NCI-H2196 (cell line): ENCODE data around the gene SMIM23.

Experiments
- DNase-seq: peaks from one replicate; lab custom pipeline; 2025; ENCODE audit not compliant: unreplicated experiment; lab: John Stamatoyannopoulos, UW

Gene SMIM23

DNA sequence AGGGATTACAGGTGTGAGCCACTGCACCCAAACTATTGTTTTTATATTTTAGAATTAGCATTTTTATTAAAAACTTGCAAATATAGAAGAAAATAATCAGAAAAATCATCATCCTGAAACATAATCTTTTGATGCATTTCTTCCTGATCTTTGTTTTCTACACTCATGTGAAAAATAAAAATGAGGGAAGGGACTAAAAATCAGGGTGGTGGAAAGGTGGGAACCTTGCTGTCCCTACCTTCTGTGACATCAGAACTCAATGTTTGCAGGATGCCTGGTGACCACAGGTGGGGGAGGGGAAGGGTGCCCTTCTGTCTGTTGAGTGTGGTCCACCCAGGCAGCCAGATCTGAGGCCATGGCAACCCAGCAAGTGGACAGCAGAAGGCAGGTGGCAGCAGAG is at the start of gene SMIM23:
TSS of gene SMIM23 (plus strand) at position 301 of the 400 bp plus-strand sequence. CDS start at position 356, 55 bp downstream.
- peak; percentile 58 for DNase-seq

DNA sequence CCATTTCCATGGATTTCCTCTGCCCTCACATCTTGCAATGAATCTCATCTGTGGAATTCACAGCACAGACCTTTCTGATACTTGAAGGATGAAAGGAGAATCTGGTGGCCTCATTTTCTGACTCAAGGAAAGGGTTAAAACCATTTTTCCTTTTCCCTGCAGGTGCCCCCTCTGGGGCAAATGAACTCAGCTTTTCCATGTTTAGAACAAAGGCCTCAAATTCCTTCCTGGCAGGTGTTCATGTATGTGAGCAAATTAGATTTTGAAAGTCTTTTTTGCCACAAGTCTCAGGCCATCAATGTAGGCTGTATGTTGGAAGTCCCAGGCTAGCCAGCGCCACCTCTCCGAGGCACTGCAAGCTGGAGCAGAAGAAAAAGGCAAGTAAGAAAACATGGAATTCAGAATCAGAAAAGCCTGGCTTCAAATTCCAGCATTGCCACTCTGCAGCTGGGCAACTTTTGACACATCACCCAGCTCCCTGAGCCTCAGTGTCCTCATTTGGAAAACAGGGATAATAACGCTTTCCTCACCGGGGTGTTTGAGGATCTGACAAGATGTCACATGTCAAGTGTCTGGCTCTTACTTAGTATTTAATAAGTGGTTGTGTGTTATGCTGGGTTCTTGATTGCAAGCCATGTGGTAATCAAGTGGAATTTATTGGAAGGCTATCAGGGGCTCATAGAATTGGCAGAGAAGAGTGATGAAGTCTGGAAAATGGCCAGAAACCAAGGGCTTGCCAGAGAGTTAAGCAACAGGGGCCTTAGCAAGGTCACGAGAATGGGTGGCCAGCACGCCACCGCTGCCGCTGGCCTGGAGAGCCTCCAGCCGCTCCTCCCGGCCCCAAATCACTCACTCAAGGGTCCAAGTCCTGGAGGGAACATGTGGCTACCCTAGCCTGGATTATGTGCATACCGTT is 48.4 kb upstream of the SMIM23 start:
- DNase-seq = no peak

DNA sequence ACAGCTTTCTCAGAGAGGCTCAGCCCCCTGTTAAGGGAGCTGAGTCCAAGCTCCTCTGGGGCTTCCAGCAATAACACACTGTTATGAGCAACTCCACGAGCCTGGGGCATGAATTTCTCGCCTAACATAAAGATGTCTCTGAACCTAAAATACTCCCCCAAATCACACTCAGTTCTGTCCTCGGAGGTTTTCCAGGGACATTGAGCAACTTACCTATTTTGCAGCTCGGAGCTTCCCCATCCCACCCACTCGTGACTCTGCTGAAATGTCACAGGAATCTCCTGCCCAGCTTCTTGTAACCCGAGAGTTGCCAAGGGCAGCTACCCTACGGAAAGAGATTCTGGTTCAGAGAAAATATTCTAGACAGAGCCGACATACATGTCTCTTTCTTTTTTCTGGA is 47.1 kb upstream of the SMIM23 start:
- DNase-seq = no peak

DNA sequence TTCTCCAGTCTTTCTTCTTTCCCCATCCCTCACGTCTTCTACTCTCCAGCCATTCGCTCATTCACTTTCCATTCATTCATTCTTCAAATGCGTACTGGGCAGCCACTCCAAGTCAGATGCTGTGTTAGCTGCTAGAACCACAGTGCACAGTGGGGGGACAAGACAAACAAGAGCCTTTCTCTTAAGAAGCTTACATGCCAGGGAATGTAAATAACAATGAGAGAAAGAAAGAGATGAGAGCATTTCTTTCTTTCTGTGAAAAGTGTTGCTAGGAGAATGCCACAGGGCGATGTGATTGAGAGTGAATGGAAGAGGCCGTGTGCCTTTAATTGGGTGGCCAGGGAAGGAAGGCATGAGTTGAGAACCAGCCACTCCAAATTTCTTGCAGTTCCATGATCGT is 46.3 kb upstream of the SMIM23 start:
- DNase-seq = no peak

DNA sequence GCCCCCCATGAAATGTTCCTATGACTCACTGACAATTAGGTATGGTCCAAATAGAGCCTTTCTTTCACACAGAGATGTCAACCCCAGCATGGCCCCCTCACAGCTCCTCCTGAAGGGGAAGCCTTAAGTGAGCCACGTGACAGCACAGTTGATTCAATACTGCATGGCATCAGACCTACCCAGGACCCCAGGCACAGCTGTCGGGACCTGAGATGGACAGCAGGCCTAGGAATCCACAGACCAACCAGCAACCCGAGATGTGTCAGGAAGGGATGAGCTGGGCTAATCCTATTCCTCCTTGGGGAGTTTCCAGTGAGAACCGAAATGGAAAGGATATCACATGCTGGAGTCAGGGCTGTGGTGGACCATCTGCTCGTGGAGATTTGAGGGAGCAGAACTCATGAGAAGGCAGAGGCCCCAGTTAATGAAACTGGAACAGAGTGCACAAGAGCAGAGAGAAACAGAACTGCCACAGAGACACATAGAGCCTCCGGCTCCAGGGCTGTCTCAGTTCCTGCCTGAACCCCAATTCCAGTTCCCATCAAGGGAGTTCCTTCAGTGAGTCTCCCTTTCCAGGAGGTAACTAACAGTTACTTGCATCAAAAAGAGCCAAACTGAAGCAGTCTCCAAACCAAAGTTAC is 42.1 kb upstream of the SMIM23 start:
- no peak for DNase-seq

DNA sequence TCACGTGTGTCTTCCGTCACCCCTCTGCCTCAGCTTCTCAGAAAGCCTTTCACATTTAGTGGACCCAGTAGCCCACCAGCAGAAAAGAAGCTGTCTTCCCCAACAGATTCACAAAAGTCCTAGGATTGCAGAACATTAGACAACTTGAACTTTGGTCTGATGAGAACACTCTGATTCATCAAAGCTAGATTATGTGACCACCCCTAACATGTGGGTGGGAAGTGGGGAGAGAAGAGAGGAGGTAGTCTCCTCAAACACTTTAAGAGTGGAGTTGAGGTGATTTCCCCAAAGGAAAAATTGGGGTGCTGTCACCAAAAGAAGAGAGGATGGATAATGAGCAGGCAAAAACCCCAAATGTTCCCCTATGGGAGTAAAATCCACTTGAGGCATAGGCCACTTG is 41.4 kb upstream of the SMIM23 start:
- no peak for DNase-seq

DNA sequence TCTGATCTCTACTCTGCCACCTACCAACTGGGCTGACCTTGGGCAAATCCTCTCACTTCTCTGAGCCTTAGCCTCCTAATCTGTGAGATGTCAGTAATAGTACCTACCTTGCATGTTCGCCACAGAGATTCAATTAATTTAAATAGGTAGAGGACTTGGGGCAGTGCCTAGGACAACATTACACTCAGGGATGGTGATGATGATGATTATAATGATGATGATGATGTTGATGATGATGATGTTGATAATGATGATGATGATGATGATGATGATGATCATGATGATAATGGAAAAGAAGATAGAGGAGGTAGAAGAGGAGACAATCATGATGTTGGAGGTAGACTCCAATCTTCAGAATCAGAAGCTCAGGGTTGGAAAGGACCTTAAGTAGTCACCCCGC is 40.7 kb upstream of the SMIM23 start:
- no peak for DNase-seq

DNA sequence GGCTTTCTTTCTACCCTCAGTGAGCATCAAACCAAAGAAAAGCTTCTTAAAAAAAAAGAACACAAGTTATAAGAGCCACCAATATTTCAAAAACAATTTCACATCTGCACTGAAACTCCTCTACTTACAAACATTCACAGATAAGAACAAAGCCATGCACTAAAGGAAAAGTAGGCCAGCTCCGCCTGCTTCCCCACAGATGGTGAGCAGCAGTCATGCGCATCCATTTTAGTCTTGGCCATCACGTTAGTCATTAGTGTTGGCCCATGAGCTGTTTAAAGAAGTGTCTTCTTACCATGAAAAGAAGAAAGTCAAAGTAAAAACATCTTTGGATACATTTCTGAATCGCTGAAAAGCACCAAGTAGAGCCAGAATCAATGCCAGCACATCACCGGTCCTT is 40.0 kb upstream of the SMIM23 start:
- DNase-seq = no peak

DNA sequence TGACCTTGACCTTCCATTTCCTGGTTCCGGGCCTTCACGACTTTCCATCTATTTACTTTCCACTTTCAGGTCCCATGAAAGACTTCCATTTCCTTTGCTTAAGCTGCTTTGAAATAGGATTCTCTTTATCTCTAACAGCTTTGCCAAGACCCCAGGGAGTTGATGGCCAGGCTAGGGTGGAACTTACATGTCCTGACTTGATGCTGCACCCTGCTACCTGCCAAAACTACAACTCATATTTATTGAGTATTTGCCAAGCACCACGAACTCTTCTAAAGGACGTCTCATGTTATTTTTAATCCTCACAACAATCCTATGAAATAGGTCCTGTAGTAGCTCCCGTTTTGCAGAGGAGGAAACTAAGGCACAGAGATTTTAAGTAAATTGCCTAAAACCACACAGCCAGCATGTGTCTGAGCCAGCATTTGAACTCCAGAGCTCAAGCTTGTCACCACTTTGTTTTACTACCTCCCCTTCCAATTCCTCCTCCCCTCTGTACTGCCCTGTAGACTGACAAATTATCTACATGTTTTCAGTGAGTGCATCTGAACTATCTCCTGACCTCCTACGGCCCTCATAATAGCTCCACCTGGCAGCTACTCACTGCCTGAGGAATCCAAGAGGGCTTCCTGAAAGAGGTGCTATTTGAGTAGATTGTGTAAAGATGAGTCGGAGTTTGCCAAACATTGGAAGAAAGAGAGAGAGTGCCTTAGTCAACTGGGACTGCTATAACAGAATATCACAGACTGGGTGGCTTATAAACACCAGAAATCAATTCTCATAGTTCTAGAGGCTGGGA is 38.4 kb upstream of the SMIM23 start:
- no peak for DNase-seq

DNA sequence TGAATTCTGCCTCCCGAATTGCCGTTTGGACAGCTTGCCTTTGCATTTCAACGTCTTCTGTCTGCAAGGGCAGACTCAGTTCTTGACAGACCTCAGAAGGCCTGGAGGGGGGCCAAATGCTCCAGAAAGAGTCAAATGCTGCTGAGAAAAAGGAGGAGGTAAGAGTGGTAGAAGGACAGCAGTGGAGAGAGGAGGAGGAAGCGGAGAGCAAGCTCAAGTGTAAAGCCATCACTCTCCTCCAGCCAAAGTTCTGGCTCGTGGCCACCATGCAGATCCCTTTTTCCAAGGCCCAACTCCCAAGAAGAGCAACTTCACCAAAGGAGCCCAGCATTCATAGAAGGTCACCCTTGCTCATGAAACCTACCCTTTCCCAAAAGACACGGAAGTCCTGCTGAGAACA is 36.9 kb upstream of the SMIM23 start:
- DNase-seq = no peak

DNA sequence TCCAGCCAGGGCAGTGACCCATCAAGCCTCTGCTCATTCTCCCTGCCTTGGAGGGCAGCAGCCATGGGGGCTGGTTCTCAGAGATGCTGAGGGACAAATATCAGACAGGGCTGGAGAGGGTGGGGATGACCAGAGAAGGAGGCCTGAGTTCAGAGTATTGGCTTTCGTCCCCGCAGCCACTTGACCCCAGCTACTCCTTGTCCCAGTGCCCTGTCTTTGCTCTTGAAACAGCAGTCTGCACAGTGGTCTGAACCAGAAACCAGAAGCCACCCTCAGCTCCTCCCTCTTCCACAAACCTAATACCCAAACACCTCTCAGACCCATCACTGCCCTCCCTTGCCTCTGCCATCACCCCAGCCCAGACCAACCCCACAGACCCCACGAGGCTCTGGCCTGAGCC is 36.3 kb upstream of the SMIM23 start:
- no peak for DNase-seq

DNA sequence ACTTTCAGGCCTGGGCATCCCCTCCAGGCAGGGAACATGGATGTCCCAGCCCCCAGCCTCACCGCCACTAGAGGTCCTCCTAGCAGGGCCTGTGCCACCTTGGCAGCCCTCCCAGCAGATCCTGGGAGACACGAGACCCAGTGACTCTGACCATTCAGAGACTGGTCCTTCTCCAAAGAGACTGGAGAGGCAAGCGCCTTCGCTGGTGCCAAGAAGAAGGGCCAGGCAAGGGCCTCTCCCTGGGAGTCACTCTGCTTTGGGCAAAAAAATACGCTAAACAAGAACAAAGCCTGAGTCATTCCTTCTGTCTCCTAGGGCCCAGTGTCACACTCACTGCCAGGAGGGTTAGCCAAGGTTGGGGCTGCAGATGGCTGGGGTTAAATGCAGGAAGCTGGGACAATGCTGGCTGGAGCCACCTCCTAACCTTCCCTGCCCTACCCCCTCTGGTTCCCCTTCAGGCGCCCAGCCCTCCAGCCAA is 35.3 kb upstream of the SMIM23 start:
- peak; percentile 77 for DNase-seq

DNA sequence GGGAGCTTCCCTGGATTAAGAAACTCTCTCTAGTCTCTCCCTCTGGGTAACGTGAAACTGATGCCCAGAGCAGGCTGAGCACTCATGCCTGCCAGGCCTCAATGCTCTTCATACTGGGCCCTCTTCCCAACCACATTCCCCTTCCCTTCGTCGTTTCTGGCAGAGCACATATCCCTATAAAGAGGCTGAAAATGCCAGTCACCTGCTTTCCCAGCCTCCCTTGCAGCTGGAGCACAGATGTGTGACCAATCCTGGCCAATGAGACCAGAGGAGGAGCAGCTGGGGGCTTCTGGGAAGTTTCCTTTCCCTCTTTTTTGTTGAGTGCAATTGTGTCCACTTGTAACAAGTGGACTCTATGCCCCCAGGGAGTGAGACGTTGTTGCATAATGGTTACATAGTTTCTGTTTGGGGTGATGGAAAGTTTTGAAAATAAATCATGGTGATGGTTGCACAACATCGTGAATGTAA is 30.2 kb upstream of the SMIM23 start:
- no peak for DNase-seq

DNA sequence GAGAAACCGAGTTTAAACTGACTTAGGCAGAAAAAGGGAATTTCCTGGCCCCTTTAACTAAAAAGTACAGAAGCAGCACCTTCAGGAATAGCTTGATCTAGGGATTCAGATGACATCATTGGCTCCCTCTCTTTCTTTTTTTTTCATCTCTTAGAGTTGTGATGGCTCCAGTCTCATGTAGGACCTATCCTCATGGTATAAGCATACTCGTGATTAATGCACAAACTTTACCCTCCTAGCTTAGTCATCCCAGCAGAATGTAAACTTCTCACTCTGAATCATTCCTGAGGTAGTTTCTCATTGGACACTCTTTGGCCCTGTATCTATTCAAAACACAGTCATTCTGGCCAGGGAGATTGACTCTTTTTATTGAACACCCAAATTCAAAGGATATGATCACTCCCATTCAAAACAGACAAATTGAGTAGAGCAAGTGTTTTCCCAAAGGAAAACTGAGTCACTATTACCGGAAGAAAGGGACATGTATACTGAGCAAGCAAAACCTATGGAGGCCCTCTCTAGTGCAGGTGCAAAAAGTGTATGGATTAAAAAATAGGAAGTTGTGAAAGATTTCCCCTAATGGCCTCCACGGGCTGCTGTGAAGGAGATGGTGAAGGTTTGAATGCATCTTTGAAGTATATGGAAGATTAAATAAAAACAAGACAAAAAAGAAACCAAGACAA is 27.6 kb upstream of the SMIM23 start:
- DNase-seq = no peak

DNA sequence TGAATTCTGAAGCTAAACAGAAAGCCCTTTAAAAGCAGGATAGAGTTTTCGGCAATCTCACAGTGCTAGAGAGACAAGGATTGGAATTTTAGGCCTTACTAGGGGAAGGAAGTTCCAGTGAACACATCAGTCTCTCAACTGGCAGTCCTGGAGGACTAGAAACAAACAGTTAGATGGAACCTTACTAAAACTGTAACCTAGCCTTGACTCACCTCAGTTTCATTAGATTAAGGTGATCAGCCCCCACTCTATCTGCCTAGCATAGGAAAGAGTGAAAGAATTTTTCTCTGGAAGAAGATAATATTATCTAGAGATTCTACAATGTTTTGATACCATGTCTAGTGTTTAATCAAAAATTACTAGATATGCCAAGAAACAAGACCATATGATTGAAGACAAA is 25.8 kb upstream of the SMIM23 start:
- no peak for DNase-seq

DNA sequence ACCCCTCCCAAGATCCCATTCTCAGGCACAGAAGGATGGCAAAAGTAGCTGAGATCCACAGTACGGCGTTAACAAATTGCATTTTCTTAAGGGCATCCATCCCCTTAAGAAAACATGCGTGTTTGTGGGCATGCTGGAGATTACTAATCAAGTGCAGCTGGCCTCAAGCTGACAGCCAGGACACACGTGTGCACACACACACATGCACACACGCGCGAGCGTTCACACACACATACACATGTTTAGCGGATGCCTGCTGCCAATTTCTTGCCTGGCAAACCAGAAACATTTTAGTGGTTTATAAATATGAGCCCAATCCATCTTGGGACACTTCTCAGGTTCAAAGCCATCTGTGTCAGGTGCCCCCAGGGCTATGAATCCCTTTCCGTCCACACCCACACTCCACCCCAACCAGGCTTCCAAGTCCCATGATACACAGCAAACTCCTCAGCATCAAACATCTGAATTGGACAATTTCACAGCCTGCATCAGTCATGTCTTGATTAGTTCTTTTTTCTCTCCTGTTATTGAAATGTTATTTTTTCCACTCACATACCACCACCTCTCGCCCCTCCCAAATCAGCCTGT is 23.5 kb upstream of the SMIM23 start:
- no peak for DNase-seq

DNA sequence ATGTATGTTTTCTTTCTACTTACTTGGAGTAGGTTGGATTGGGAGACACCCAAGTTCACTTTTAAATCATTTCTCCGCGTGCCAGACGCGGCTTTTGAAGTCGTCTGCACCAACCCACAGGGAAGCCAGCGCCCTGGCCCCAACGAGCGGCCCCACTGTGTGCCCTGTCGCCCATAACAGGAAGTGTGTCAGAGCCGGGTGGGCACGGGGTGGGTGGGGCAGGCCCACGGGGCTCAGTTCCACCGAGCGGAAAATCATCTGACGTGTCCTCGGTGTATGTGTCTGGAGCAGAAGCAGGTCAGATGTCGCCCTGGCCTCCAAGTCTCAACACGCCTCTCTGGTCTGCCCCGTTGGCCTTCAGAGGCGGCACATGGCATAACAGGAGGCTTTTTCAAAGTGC is 22.7 kb upstream of the SMIM23 start:
- no peak for DNase-seq

DNA sequence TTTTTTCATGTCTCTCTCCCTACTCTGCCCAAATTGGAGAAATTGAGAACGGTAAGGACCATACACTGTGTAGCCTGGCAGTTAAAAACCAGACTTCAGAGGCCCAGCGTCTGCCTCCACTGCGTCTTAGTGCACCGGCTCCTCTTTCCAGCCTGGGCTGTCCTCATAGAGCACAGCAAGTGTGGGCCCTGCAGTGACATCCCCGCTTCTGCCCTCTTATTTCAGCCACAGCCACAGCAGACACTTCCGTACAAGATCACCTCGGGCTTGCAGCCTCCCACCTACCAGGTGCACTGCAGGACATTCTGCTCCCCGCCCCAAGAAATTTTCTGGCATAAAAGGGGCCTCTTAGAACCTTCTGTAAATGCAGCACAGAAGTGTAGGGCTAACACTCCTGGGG is 21.4 kb upstream of the SMIM23 start:
- no peak for DNase-seq

DNA sequence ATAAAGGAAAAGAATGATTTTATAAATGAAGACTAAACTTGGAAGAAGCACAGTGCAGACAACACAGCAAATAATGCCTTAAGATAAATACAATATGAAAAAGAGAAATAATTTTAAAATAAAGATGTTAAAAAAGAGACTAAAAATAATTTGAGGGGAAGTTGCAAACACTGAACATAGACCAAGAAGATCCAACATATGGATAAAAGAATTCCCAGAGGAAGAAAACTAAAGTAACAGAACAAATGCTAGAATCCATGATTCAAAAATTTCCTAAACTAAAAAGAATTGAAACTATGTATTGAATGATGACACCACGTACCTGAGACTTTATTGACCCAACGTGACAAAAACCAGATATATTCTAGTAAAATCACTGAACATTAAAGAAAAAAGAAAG is 18.7 kb upstream of the SMIM23 start:
- DNase-seq = no peak

DNA sequence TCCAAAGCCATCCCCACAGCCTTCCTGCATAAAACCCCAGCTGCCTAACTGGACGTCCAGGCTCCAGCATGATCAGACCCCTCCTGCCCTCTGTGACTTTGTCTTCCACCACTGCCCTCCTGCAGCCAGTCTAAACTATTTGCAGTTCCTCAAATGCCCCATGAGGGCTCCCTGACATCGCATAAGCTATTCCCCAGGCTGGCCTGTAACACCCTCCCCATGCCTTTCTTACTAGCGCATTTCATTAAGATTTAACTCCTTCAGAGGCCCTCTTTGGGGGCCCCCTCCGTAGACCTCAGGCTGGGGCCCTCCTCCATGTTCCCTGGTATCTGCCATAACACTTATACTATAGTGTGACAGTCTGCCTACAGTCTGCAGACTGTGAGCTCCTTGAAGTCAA is 15.5 kb upstream of the SMIM23 start:
- no peak for DNase-seq

DNA sequence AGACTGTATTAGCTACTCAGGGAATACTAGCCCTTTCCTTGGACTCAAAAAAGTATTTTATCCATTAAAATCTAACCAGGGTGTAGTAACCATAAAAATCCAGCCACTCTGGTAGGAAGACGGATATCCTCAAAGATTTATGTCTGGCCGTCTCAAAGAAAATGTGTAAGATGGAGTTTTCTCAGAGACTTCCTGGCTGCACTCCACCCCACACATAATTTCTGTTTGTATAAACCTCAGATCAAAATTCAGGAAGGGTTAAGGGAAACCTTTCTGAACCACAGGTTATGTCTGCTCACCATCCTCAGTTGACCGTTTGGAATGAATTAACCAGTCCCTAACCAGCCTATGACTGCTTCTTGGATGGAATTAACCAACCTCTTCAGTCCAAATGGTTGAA is 13.8 kb upstream of the SMIM23 start:
- DNase-seq = no peak
